K562 (cell line): ENCODE results near the gene METRNL. TPM values are rescaled to one million over a fixed set of nuclear protein-coding genes. Genes with fewer than 3 reads are reported as not detected.

Source experiments
- ATAC-seq: fragments of 200-7000 bp; cut with Tn5 transposase; 3 replicates; pipeline ENCODE4 v1.9.1; 2020; ENCODE audit warnings: moderate library complexity
- BruUV-seq: library from RNA; stranded (reverse); fragments of 400-500 nt; replicated peaks from 2 replicates; lab custom pipeline; 2021; lab: Mats Ljungman, UMichigan
- CTCF ChIA-PET: fragments of 300-600 bp; formaldehyde crosslinking; extraction: SDS; loops from one replicate; lab custom pipeline; 2021; ENCODE audit warnings: low intra/inter-chr PET ratio; lab: Yijun Ruan, JAX
- POLR2A ChIA-PET: fragments of 300-600, 350-650 bp; sonication (Branson Sonifier 250); formaldehyde crosslinking; extraction: SDS; loops from one replicate; lab custom pipeline; 2021; ENCODE audit warnings: antibody characterized with exemption, inconsistent platforms; lab: Yijun Ruan, JAX
- DNase-seq, 4 experiments: peaks; one replicate each; pipeline versions ENCODE4 v3.0.0 to v3.0.0-alpha.2; 2011 to 2018; ENCODE audit warnings: low spot score in 3 of 4, mixed read lengths in 3 of 4; ENCODE audit errors: extremely low read depth in 1 of 4
- FAIRE-seq: peaks from 2 replicates; lab custom pipeline; 2011; peaks lifted over from hg19 to GRCh38; lab: Jason Lieb, UNC
- H2AFZ ChIP-seq: 2 replicates; pipeline ENCODE4 v1.6.0; 2011; ENCODE audit warnings: low read depth, low read length, control low read depth, inconsistent platforms
- H3K27ac ChIP-seq: fragments of 200-600 bp; 3 replicates; pipeline ENCODE4 v1.8.0; 2011; ENCODE audit warnings: low read depth, mild to moderate bottlenecking, control low read depth, inconsistent platforms, low read length, moderate library complexity, mixed read lengths; ENCODE audit errors: extremely low read depth
- H3K27me3 ChIP-seq, 2 experiments: fragments of 300-600 bp in 1 of 2; 2 replicates in 1 of 2; 3 replicates in 1 of 2; pipeline versions ENCODE4 v1.6.0 to v1.8.0; 2011; ENCODE audit warnings: inconsistent platforms in 2 of 2, low read length in 2 of 2, mild to moderate bottlenecking in 1 of 2, mixed read lengths in 1 of 2, moderate library complexity in 1 of 2; ENCODE audit not compliant: control insufficient read depth in 2 of 2, insufficient read depth in 2 of 2
- H3K36me3 ChIP-seq: fragments of 300-600 bp; 3 replicates; pipeline ENCODE4 v1.8.0; 2011; ENCODE audit warnings: mild to moderate bottlenecking, low read length, inconsistent platforms; ENCODE audit not compliant: control insufficient read depth, insufficient read depth
- H3K4me1 ChIP-seq, 2 experiments: fragments of 200-600 bp in 1 of 2; replicated peaks in 1 of 2; 2 replicates in 1 of 2; 3 replicates in 1 of 2; pipeline versions ENCODE4 v1.5.1 to v1.8.0; 2011; ENCODE audit warnings: inconsistent platforms in 2 of 2, low read length in 2 of 2, mild to moderate bottlenecking in 1 of 2, mixed read lengths in 1 of 2, moderate library complexity in 1 of 2; ENCODE audit not compliant: control insufficient read depth in 2 of 2, insufficient read depth in 2 of 2
- H3K4me2 ChIP-seq: 2 replicates; pipeline ENCODE4 v1.6.1; 2011; ENCODE audit warnings: low read length, control low read depth, inconsistent platforms, mixed read lengths; ENCODE audit not compliant: insufficient read depth
- H3K4me3 ChIP-seq: fragments of 200-600 bp; sonication (generic), shearing (Covaris generic); 2 replicates; pipeline ENCODE4 v1.5.1; 2016; ENCODE audit warnings: control low read depth, inconsistent platforms
- H3K79me2 ChIP-seq: fragments of 200-600 bp; 3 replicates; pipeline ENCODE4 v1.8.0; 2011; ENCODE audit warnings: low read length, inconsistent platforms; ENCODE audit not compliant: control insufficient read depth, insufficient read depth
- H3K9ac ChIP-seq, 2 experiments: 2 replicates each; pipeline versions ENCODE4 v1.6.0 to v1.6.1; 2011; ENCODE audit warnings: low read depth in 2 of 2, low read length in 2 of 2, control low read depth in 1 of 2, inconsistent platforms in 1 of 2, mild to moderate bottlenecking in 1 of 2, mixed read lengths in 1 of 2; ENCODE audit not compliant: insufficient read depth in 1 of 2
- H3K9me1 ChIP-seq: one replicate; pipeline ENCODE4 v1.6.0; 2011; ENCODE audit warnings: inconsistent platforms, mild to moderate bottlenecking, low read length, moderate library complexity; ENCODE audit not compliant: control insufficient read depth, insufficient read depth
- H3K9me3 ChIP-seq: replicated peaks from 2 replicates; pipeline ENCODE4 v1.5.1; 2011; ENCODE audit warnings: low read depth, low read length, inconsistent platforms; ENCODE audit not compliant: control insufficient read depth, insufficient read depth
- H4K20me1 ChIP-seq: replicated peaks from 2 replicates; pipeline ENCODE4 v1.6.1; 2011; ENCODE audit warnings: low read length, inconsistent platforms, mixed read lengths; ENCODE audit not compliant: control insufficient read depth, insufficient read depth
- CTCF ChIP-seq, 3 experiments: IDR thresholded peaks in 2 of 3; conservative IDR thresholded peaks in 1 of 3; 2 replicates each; pipeline ENCODE4 v1.5.1; 2011 to 2012; ENCODE audit warnings: low read length in 3 of 3, mild to moderate bottlenecking in 3 of 3, control low read depth in 2 of 3, improper control_type of control experiment in 1 of 3, inconsistent platforms in 1 of 3, low read depth in 1 of 3, mixed read lengths in 1 of 3, moderate library complexity in 1 of 3; ENCODE audit not compliant: insufficient read depth in 2 of 3
- NR0B1 ChIP-seq: fragments of 450-650 bp; IDR thresholded peaks from one replicate; pipeline ENCODE4 v1.6.1; 2018; ENCODE audit warnings: mild to moderate bottlenecking, moderate library complexity; ENCODE audit not compliant: partially characterized antibody
- POLR2G ChIP-seq: fragments of 200-400 bp; formaldehyde crosslinking; IDR thresholded peaks from 2 replicates; pipeline ENCODE4 v1.6.1; 2017; ENCODE audit warnings: low read depth, mild to moderate bottlenecking, antibody characterized with exemption, low read length, moderate library complexity
- WGBS: fragments of 100-300 bp; shearing (Covaris generic); methylation state at CpG from one replicate; pipeline ENCODE4 v1.1.6; 2016; ENCODE audit warnings: low coverage, mixed read lengths; ENCODE audit not compliant: insufficient coverage; ENCODE audit errors: missing lambda C conversion rate; 5-methylcytosine and 5-hydroxymethylcytosine counted together
- in situ Hi-C: fragments of 300-500 bp; cut with MboI; formaldehyde crosslinking; loops from 4 replicates; pipeline ENCODE4 v1.15.0; 2018; ENCODE audit warnings: inconsistent platforms, mixed read lengths
- intact Hi-C: fragments of 100-400 bp; cut with micrococcal nuclease; formaldehyde crosslinking; loops from 2 replicates; pipeline ENCODE4 v1.14.2; 2022
- polyA plus RNA-seq, 8 experiments: library from polyadenylated mRNA; depleted of rRNA in 4 of 8; stranded (reverse) in 5 of 8; unstranded in 3 of 8; fragments of >200 nt; fragmentation: Nextera tagmentation in 2 of 8; fragmentation: Illumina TruSeq in 1 of 8; extraction: Ambion mirVana in 2 of 8; extraction: Trizol in 1 of 8; gene quantifications; 2 replicates each; pipeline versions ENCODE4 v1.2.1 to v1.2.3, GENCODE V29; 2011 to 2014; ENCODE audit warnings: inconsistent platforms in 1 of 8, missing spikeins in 1 of 8
- total RNA-seq, 7 experiments: library from RNA; depleted of rRNA in 6 of 7; stranded (reverse); fragments of >200 nt in 6 of 7; fragmentation: Illumina TruSeq in 2 of 7; extraction: Trizol in 2 of 7; gene quantifications; 2 replicates each; pipeline versions ENCODE4 v1.2.1 to v1.2.3, GENCODE V29; 2011 to 2021; ENCODE audit warnings: low replicate concordance in 1 of 7

The METRNL gene
- total and polyA plus RNA-seq, 9 of the 15 experiments (the other 6 are each of a cell fraction or from before 2014, with no cell fraction given): 0.17 to 31.8 (median 2.9) TPM

- Histone ChIP-seq H3K36me3 (peaks cover 63% of the 10 kb centered on the region; the same call in 2 of the 3 replicates), H3K9ac (peak overlapping the region in 1 of 2 experiments; percentile 71; a peak in 2 of 4 replicates), H3K4me1 (peaks cover 15 to 82% of the 10 kb centered on the region in 2 experiments; a peak in 4 of 5 replicates), H3K79me2 (peaks cover 51% of the 10 kb centered on the region), H3K27me3 (no peaks in the 10 kb centered on the region), H3K9me1 (peaks cover 7% of the 10 kb centered on the region), H3K9me3 (no peaks in the 10 kb centered on the region), H3K4me2 (no peak overlapping the region), H4K20me1 (peaks cover 39% of the 10 kb centered on the region), H2AFZ (no peak overlapping the region), H3K4me3 (no peak overlapping the region), H3K27ac (no peak overlapping the region)
- in situ Hi-C loops (no loop called here), intact Hi-C loops (no loop called here)
- FAIRE-seq (no peak), DNase-seq (peak in 1 of 4 experiments; percentile 12), ATAC-seq (no peak)
- 94% methylated on average over 31 of the region's 39 CpGs for WGBS
- no TSS peak for BruUV-seq
- POLR2A ChIA-PET: interaction anchor here (0.6 to 1.0 kb wide), 3 partner anchors 14 to 103 kb away, joined by 3 read pairs; no protein-coding TSS in a partner anchor
- TF ChIP-seq CTCF (IDR thresholded peaks at IDR 0.05 in 2 of 3, conservative IDR thresholded peaks at IDR 0.05 in 1 of 3; ENCODE audit: insufficient read depth in 2 of 3, low read depth in 1 of 3, low read length in 3 of 3) (no peak), POLR2G (0 out of 2 replicates have a peak, but pooled peaks have one; percentile 5), NR0B1 (no peak)
- CTCF ChIA-PET: no interaction called here
These were observed 7.7 kb downstream of the METRNL start for GRCh38 chr17:83086907-83087787.
